Activated CD8-positive, alpha-beta memory T cell treated with anti-CD3 and anti-CD28 coated beads, Interleukin-2, amount 10 ng/mL, durations not matched to agents 7 days and 5 days (primary cell): Measurements from ENCODE around the gene CADM4. TPM values are rescaled to one million over a fixed set of nuclear protein-coding genes. Genes with fewer than 3 reads are reported as not detected.
"Not testable (repeated sequence)": the region's sequence is repeated elsewhere in the genome, so short reads cannot be mapped to it uniquely, and the experiment has no call there.

Experiments used
- ATAC-seq: fragments of 150-1000 bp; cut with Tn5 transposase; one replicate; pipeline ENCODE4 v1.10.0; 2021; ENCODE audit warnings: moderate library complexity
- CTCF ChIA-PET: fragments of 350-600 bp; sonication (Branson Sonifier 250); formaldehyde crosslinking; loops from one replicate; lab custom pipeline; 2021; ENCODE audit warnings: antibody characterized with exemption; lab: Charles Lee
- DNase-seq: peaks from one replicate; pipeline ENCODE4 v3.0.0-alpha.2; 2020
- H3K27ac Mint-ChIP-seq: one replicate; pipeline ENCODE4 v1.8.0; 2021; ENCODE audit warnings: mild to moderate bottlenecking, mixed read lengths
- H3K27me3 Mint-ChIP-seq: one replicate; pipeline ENCODE4 v1.8.0; 2021; ENCODE audit warnings: mixed read lengths
- H3K36me3 Mint-ChIP-seq: one replicate; pipeline ENCODE4 v1.8.0; 2021; ENCODE audit warnings: mild to moderate bottlenecking, mixed read lengths
- H3K4me1 Mint-ChIP-seq: one replicate; pipeline ENCODE4 v1.8.0; 2021; ENCODE audit warnings: mixed read lengths
- H3K4me3 Mint-ChIP-seq: one replicate; pipeline ENCODE4 v1.8.0; 2021; ENCODE audit warnings: mild to moderate bottlenecking, moderate library complexity, mixed read lengths
- H3K9me3 Mint-ChIP-seq: one replicate; pipeline ENCODE4 v1.8.0; 2022; ENCODE audit warnings: low read depth, mixed read lengths
- total RNA-seq, 2 experiments: library from RNA; stranded (reverse); gene quantifications; one replicate each; pipeline ENCODE4 v1.2.3, GENCODE V29; 2021

CADM4 gene
- total RNA-seq, 2 experiments from 2014 or later: 0.09 to 0.12 TPM

- peaks cover 49% of the 10 kb centered on the region for H3K27me3 Mint-ChIP-seq
- CTCF ChIA-PET: no interaction called here
- peaks cover 10% of the 10 kb centered on the region for H3K4me1 Mint-ChIP-seq
- no peak overlapping the region for H3K27ac Mint-ChIP-seq
- H3K4me3 Mint-ChIP-seq: no peak overlapping the region
- H3K9me3 Mint-ChIP-seq: no peaks in the 10 kb centered on the region
- no peaks in the 10 kb centered on the region for H3K36me3 Mint-ChIP-seq
- ATAC-seq: no peak
- DNase-seq: no peak
Measured at GRCh38 chr19:43636121-43636683, 3.4 kb downstream of the CADM4 start.

GRCh38 chr19:43635561-43635940 lies 4.1 kb downstream of the CADM4 start:
- H3K36me3 Mint-ChIP-seq, H3K27ac Mint-ChIP-seq, DNase-seq, H3K9me3 Mint-ChIP-seq, H3K4me1 Mint-ChIP-seq, H3K4me3 Mint-ChIP-seq, CTCF ChIA-PET, ATAC-seq: not testable (repeated sequence)
- H3K27me3 Mint-ChIP-seq: peaks cover 45% of the 10 kb centered on the region

DNA sequence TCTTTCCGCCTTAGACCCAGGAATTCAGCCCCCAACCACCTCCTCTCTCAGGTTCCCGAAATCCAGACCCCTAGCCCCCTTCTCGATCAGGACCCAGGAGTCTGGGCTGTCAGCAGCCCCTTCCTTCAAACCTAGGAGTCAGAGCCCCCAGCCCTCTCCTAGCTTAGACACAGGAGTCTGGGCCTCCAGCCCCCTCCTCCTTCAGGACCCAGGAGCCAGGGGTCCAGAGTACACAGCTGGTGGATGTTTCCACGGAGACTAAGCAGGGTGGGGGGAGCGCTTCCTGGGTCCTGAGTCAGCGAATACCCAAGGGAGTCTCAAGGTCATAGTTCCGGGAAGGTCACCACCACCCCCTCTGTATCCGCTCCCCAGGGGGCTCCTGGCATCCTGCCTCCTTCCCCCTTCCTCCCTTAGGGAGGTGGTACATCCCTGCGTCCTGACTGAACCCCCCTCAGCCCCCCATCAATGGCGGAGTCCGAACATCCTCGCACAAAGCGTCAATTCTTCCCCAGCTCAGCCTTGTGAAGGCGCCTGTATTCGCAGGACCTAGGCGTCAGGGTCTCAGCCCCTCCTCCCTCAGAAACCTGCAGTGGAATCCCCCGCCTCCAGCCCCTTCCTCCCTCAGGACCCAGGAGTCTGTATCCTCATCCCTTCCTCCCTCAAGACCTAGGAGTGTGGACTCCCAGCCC lies 4.6 kb downstream of the CADM4 start:
- H3K27ac Mint-ChIP-seq: no peak overlapping the region
- no peaks in the 10 kb centered on the region for H3K9me3 Mint-ChIP-seq
- ATAC-seq: no peak
- peaks cover 4% of the 10 kb centered on the region for H3K4me1 Mint-ChIP-seq
- H3K36me3 Mint-ChIP-seq: no peaks in the 10 kb centered on the region
- DNase-seq: no peak
- H3K4me3 Mint-ChIP-seq: no peak overlapping the region
- peaks cover 39% of the 10 kb centered on the region for H3K27me3 Mint-ChIP-seq
- CTCF ChIA-PET: no interaction called here

DNA sequence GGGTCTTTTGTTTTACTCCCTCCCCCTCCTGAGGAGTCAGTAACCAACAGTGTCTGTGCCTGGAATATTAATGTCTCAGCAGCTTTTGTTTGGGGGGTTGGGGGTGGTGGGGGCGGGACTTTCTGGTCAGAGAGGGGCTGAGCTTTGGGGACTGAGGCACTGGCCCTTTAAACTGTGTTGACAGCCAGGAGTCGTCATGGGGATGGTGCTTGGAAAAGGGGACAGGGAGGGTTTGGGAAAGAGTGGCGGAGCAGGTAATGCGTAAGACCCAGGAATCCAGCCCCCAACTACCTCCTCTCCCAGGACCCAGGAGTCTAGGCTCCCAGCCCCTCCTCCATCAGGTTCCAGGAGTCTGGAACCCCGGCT lies 5.2 kb downstream of the CADM4 start:
- DNase-seq: no peak
- Mint-ChIP-seq H3K36me3 (no peaks in the 10 kb centered on the region), H3K4me1 (peaks cover 3% of the 10 kb centered on the region), H3K9me3 (no peaks in the 10 kb centered on the region), H3K4me3 (no peak overlapping the region), H3K27me3 (peaks cover 37% of the 10 kb centered on the region), H3K27ac (no peak overlapping the region)
- no peak for ATAC-seq
- CTCF ChIA-PET: interaction anchor here (1.4 kb wide), 1 partner anchor 17 kb away, joined by 5 read pairs; no protein-coding TSS in a partner anchor

GRCh38 chr19:43634068-43634467 lies 5.6 kb downstream of the CADM4 start:
- Mint-ChIP-seq H3K36me3 (no peaks in the 10 kb centered on the region), H3K4me3 (no peak overlapping the region), H3K27me3 (peaks cover 36% of the 10 kb centered on the region), H3K4me1 (peaks cover under 1% of the 10 kb centered on the region), H3K9me3 (no peaks in the 10 kb centered on the region), H3K27ac (no peak overlapping the region)
- ATAC-seq (no peak), DNase-seq (no peak)
- CTCF ChIA-PET: interaction anchor here (1.4 kb wide), 1 partner anchor 18 kb away, joined by 5 read pairs; no protein-coding TSS in a partner anchor

GRCh38 chr19:43633520-43633919 lies 6.1 kb downstream of the CADM4 start:
- H3K27ac Mint-ChIP-seq: no peak overlapping the region
- DNase-seq (no peak), ATAC-seq (no peak)
- H3K4me3 Mint-ChIP-seq: no peak overlapping the region
- CTCF ChIA-PET: interaction anchor here (1.4 kb wide), 1 partner anchor 18 kb away, joined by 5 read pairs; no protein-coding TSS in a partner anchor
- peaks cover 30% of the 10 kb centered on the region for H3K27me3 Mint-ChIP-seq
- H3K9me3 Mint-ChIP-seq: no peaks in the 10 kb centered on the region
- H3K36me3 Mint-ChIP-seq: no peaks in the 10 kb centered on the region
- no peaks in the 10 kb centered on the region for H3K4me1 Mint-ChIP-seq

DNA sequence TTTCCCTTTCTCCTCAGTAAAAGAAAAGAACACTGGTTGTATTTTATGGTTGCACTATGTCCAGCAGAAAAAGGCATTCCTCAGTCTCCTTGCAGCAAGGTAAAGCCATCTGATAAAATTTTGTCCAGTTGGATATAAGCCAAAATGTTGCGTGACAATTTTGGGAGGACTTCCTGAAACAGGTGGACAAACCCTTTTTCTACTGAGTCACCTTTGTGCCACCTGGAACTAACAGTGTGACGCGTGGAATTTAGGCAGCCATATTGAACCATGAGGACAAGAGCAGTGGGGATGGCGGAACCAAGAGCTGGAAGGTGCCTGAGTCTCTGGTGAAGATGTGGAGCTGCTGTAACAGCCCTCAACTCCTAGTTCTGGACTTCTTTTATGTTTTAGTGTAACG lies 8.2 kb downstream of the CADM4 start:
- H3K4me1 Mint-ChIP-seq: no peaks in the 10 kb centered on the region
- no peak for ATAC-seq
- no peaks in the 10 kb centered on the region for H3K36me3 Mint-ChIP-seq
- H3K9me3 Mint-ChIP-seq: no peaks in the 10 kb centered on the region
- CTCF ChIA-PET: no interaction called here
- no peak overlapping the region for H3K4me3 Mint-ChIP-seq
- DNase-seq: no peak
- H3K27ac Mint-ChIP-seq: no peak overlapping the region
- peaks cover 17% of the 10 kb centered on the region for H3K27me3 Mint-ChIP-seq

- H3K4me1 Mint-ChIP-seq: peaks cover 12% of the 10 kb centered on the region
- CTCF ChIA-PET: no interaction called here
- no peak overlapping the region for H3K4me3 Mint-ChIP-seq
- H3K27me3 Mint-ChIP-seq: peaks cover 17% of the 10 kb centered on the region
- ATAC-seq: no peak
- no peaks in the 10 kb centered on the region for H3K36me3 Mint-ChIP-seq
- no peak overlapping the region for H3K27ac Mint-ChIP-seq
- DNase-seq: no peak
- H3K9me3 Mint-ChIP-seq: no peaks in the 10 kb centered on the region
Measured at GRCh38 chr19:43628646-43629326, 10.9 kb downstream of the CADM4 start.

DNA sequence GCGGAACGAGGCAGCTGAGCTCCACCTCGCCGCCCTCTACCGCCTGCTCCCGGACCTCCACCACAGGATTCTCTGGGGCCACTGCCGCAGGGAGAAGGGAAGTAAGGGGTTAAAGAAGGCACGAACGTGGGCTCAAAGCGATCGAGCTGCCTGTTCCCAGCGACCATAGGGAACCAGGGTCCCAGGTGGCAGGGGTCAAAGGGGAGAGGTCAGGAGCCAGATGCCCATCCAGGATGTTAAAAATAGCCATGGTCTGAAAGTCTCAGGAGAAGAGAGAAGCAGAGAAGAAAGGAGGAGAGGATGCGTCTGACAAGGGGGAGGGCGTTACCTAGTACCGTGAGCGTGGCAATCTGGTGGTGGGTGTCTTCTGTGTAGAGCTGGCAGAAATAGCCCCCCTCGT lies 12.8 kb downstream of the CADM4 start:
- Mint-ChIP-seq H3K9me3 (no peaks in the 10 kb centered on the region), H3K27ac (no peak overlapping the region), H3K36me3 (no peaks in the 10 kb centered on the region), H3K4me1 (peaks cover 12% of the 10 kb centered on the region), H3K27me3 (peaks cover 4% of the 10 kb centered on the region), H3K4me3 (no peak overlapping the region)
- no peak for ATAC-seq
- CTCF ChIA-PET: interaction anchor here (1.3 to 2.4 kb wide), 2 partner anchors 25 to 72 kb away, joined by 3 to 6 read pairs; no protein-coding TSS in a partner anchor
- no peak for DNase-seq

- Mint-ChIP-seq H3K4me1 (peaks cover 16% of the 10 kb centered on the region), H3K36me3 (no peaks in the 10 kb centered on the region), H3K4me3 (no peak overlapping the region), H3K27me3 (peaks cover 4% of the 10 kb centered on the region), H3K9me3 (no peaks in the 10 kb centered on the region), H3K27ac (no peak overlapping the region)
- no peak for ATAC-seq
- DNase-seq: no peak
- CTCF ChIA-PET: interaction anchor here (0.9 to 2.4 kb wide), 3 partner anchors 25 to 183 kb away, joined by 3 to 6 read pairs (median 3); no protein-coding TSS in a partner anchor
Measured at GRCh38 chr19:43625918-43626579, 13.6 kb downstream of the CADM4 start.

GRCh38 chr19:43624933-43625332 lies 14.7 kb downstream of the CADM4 start:
- H3K27me3 Mint-ChIP-seq: peaks cover 4% of the 10 kb centered on the region
- H3K4me3 Mint-ChIP-seq: no peak overlapping the region
- no peaks in the 10 kb centered on the region for H3K9me3 Mint-ChIP-seq
- H3K4me1 Mint-ChIP-seq: peaks cover 25% of the 10 kb centered on the region
- DNase-seq (peak; percentile 91), ATAC-seq (peak; percentile 84)
- H3K36me3 Mint-ChIP-seq: no peaks in the 10 kb centered on the region
- CTCF ChIA-PET: interaction anchor here (0.6 to 1.5 kb wide), 4 partner anchors 31 to 185 kb away, joined by 3 to 5 read pairs (median 4); partner anchors contain the start of gene PLAUR
- no peak overlapping the region for H3K27ac Mint-ChIP-seq

- Mint-ChIP-seq H3K36me3 (no peaks in the 10 kb centered on the region), H3K9me3 (no peaks in the 10 kb centered on the region), H3K27me3 (peaks cover 4% of the 10 kb centered on the region), H3K27ac (no peak overlapping the region), H3K4me1 (peaks cover 25% of the 10 kb centered on the region), H3K4me3 (no peak overlapping the region)
- CTCF ChIA-PET: interaction anchor here (1.1 to 1.5 kb wide), 3 partner anchors 30 to 69 kb away, joined by 3 to 5 read pairs (median 4); no protein-coding TSS in a partner anchor
- ATAC-seq (no peak), DNase-seq (no peak)
Measured at GRCh38 chr19:43623889-43624670, 15.6 kb downstream of the CADM4 start.
